Measurements from ENCODE around the gene TNC. TPM values are rescaled to one million over a fixed set of nuclear protein-coding genes. Genes with fewer than 3 reads are reported as not detected.

Gene TNC
- total and polyA plus RNA-seq, 2 of the 4 experiments (the other 2 are of a cell fraction), result 192 to 253 TPM

DNA sequence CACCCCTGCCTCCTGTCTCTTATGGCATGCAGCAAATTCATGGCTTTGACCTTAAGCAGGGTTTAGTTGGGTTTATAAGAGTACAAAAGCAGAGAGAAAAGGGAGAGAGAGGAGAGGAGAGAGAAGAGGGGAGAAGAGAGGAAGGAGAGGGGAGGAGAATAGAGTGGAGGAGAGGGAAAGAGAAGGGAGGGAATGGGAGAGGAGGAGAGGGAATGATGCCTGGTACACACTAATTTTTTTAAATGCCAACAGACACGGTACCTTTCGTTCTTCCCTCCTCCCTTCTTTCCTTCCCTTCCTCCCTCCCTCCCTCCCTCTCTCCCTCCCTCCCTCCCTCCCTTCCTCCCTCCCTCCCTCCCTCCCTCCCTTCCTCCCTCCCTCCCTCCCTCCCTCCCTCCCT, 48.7 kb downstream of the TNC start:
- Histone ChIP-seq H2BK120ac (ENCODE audit: low read depth, low read length) (no peak overlapping the region), H3K27ac (ENCODE audit: insufficient read depth, low read length) (no peak overlapping the region), H3K4ac (ENCODE audit: low read depth, low read length) (no peak overlapping the region), H3K18ac (ENCODE audit: low read depth, low read length) (no peak overlapping the region; the same call in 1 of the 2 replicates), H2BK5ac (ENCODE audit: low read depth, low read length, poor library complexity, severe bottlenecking) (no peak overlapping the region), H3K14ac (replicated peaks; ENCODE audit: low read depth, low read length) (no peak overlapping the region), H2AK9ac (replicated peaks; ENCODE audit: low read depth, low read length, poor library complexity) (no peak overlapping the region), H3K9me3 (ENCODE audit: control insufficient read depth, insufficient read depth, low read length) (no peaks in the 10 kb centered on the region), H4K5ac (ENCODE audit: low read depth, low read length) (no peak overlapping the region), H3K36me3 (ENCODE audit: control insufficient read depth, insufficient read depth, low read length) (peaks cover 60% of the 10 kb centered on the region), H3K27me3 (ENCODE audit: control insufficient read depth, insufficient read depth, low read length) (no peaks in the 10 kb centered on the region), H3K56ac (ENCODE audit: extremely low read depth, insufficient read depth, low read length) (no peak overlapping the region), H3K4me2 (ENCODE audit: low read depth, low read length) (no peak overlapping the region), H2AK5ac (ENCODE audit: low read depth, low read length) (no peak overlapping the region), H3K4me1 (ENCODE audit: control insufficient read depth, insufficient read depth, low read length) (peaks cover 4% of the 10 kb centered on the region), H4K20me1 (ENCODE audit: insufficient read depth, low read length) (no peaks in the 10 kb centered on the region), H3K79me1 (ENCODE audit: low read depth in 1 of 2, low read length in 2 of 2) (no peaks in the 10 kb centered on the region), H3K4me3 (ENCODE audit: insufficient read depth, low read depth, low read length) (no peak overlapping the region), H2AFZ (replicated peaks; ENCODE audit: low read length, poor library complexity) (no peak overlapping the region), H2BK15ac (ENCODE audit: low read depth, low read length) (no peak overlapping the region), H4K8ac (ENCODE audit: low read depth in 2 of 2, low read length in 2 of 2) (no peak overlapping the region), H3K23ac (ENCODE audit: low read depth, low read length) (no peak overlapping the region), H3K9ac (ENCODE audit: low read depth, low read length) (no peak overlapping the region), H4K91ac (ENCODE audit: insufficient read depth, low read depth, low read length) (no peak overlapping the region), H3K9me1 (ENCODE audit: insufficient read depth, low read length) (peaks cover 4% of the 10 kb centered on the region; the same call in 1 of the 2 replicates), H2BK20ac (ENCODE audit: low read depth, low read length) (no peak overlapping the region)
- CTCF ChIA-PET, result no interaction called here
- no CpG with 5 or more reads among the region's 2 CpGs for WGBS, 2 experiments (ENCODE audit: extremely low coverage in 2 of 2, insufficient read length in 1 of 2)
- POLR2A ChIA-PET (ENCODE audit: unreplicated experiment), result no interaction called here
- ATAC-seq (ENCODE audit: low read depth) (no peak), DNase-seq (no peak)
- in situ Hi-C loops (cut with MboI; ENCODE audit: low sequenced_read_pairs), result no loop called here
- TF ChIP-seq, protein P1, sequence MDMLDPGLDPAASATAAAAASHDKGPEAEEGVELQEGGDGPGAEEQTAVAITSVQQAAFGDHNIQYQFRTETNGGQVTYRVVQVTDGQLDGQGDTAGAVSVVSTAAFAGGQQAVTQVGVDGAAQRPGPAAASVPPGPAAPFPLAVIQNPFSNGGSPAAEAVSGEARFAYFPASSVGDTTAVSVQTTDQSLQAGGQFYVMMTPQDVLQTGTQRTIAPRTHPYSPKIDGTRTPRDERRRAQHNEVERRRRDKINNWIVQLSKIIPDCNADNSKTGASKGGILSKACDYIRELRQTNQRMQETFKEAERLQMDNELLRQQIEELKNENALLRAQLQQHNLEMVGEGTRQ (IDR thresholded peaks at IDR 0.05; ENCODE audit: low read depth, low read length), result no peak
- TF ChIP-seq MAZ (IDR thresholded peaks at IDR 0.05; ENCODE audit: borderline replicate concordance, low read depth, low read length) (no peak), MAFK (IDR thresholded peaks at IDR 0.05; ENCODE audit: low read depth, low read length) (no peak), BHLHE40 (IDR thresholded peaks at IDR 0.05; ENCODE audit: low read depth, low read length) (no peak), NFE2L2 (IDR thresholded peaks at IDR 0.05; ENCODE audit: low read depth, low read length) (no peak), RAD21 (IDR thresholded peaks at IDR 0.05; ENCODE audit: low read length) (no peak)
- TF ChIP-seq, protein P2, sequence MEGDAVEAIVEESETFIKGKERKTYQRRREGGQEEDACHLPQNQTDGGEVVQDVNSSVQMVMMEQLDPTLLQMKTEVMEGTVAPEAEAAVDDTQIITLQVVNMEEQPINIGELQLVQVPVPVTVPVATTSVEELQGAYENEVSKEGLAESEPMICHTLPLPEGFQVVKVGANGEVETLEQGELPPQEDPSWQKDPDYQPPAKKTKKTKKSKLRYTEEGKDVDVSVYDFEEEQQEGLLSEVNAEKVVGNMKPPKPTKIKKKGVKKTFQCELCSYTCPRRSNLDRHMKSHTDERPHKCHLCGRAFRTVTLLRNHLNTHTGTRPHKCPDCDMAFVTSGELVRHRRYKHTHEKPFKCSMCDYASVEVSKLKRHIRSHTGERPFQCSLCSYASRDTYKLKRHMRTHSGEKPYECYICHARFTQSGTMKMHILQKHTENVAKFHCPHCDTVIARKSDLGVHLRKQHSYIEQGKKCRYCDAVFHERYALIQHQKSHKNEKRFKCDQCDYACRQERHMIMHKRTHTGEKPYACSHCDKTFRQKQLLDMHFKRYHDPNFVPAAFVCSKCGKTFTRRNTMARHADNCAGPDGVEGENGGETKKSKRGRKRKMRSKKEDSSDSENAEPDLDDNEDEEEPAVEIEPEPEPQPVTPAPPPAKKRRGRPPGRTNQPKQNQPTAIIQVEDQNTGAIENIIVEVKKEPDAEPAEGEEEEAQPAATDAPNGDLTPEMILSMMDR (conservative IDR thresholded peaks at IDR 0.05; ENCODE audit: low read depth, low read length), result no peak
- intact Hi-C loops (cut with micrococcal nuclease), result no loop called here
- BruUV-seq (replicated peaks), result no TSS peak
- dilution Hi-C loops (cut with HindIII; ENCODE audit: low sequenced_read_pairs, unreplicated experiment), result no loop called here

All from IMR-90 (cell line).